KMS-11 (cell line): ENCODE measurements around the gene MAML2.

Experiments
- H2AFZ ChIP-seq: fragments of 200-600 bp; sonication (generic); 2 replicates; pipeline ENCODE4 v1.6.1; 2016; ENCODE audit warnings: antibody characterized with exemption, mixed run types, low read depth
- H3K27ac ChIP-seq: fragments of 200-600 bp; sonication (generic); 2 replicates; pipeline ENCODE4 v1.6.1; 2016; ENCODE audit warnings: mild to moderate bottlenecking, mixed run types
- H3K27me3 ChIP-seq: fragments of 200-600 bp; sonication (generic); 2 replicates; pipeline ENCODE4 v1.6.1; 2017; ENCODE audit warnings: mild to moderate bottlenecking, low read depth, mixed run types, moderate library complexity; ENCODE audit not compliant: insufficient read depth
- H3K36me3 ChIP-seq: fragments of 200-600 bp; sonication (generic); 2 replicates; pipeline ENCODE4 v1.6.1; 2017; ENCODE audit warnings: mild to moderate bottlenecking, mixed run types; ENCODE audit not compliant: insufficient read depth
- H3K4me1 ChIP-seq: fragments of 200-600 bp; sonication (generic); 2 replicates; pipeline ENCODE4 v1.6.1; 2016; ENCODE audit warnings: mild to moderate bottlenecking, low read depth, mixed run types; ENCODE audit not compliant: poor library complexity, severe bottlenecking
- H3K4me2 ChIP-seq: fragments of 200-600 bp; sonication (generic); 2 replicates; pipeline ENCODE4 v1.7.0; 2016; ENCODE audit warnings: mild to moderate bottlenecking, mixed run types
- H3K4me3 ChIP-seq: fragments of 200-600 bp; sonication (generic); IDR thresholded peaks from 2 replicates; pipeline ENCODE4 v1.6.1; 2017; ENCODE audit warnings: low read depth, low read length, mixed read lengths; ENCODE audit not compliant: insufficient read depth
- H3K79me2 ChIP-seq: fragments of 200-600 bp; sonication (generic); 2 replicates; pipeline ENCODE4 v1.6.1; 2016; ENCODE audit warnings: low read depth, mixed run types; ENCODE audit not compliant: insufficient read depth
- H3K9ac ChIP-seq: fragments of 200-600 bp; sonication (generic); 2 replicates; pipeline ENCODE4 v1.6.1; 2016; ENCODE audit warnings: mild to moderate bottlenecking, mixed run types
- H4K20me1 ChIP-seq: fragments of 200-600 bp; sonication (generic); 2 replicates; pipeline ENCODE4 v1.6.1; 2016; ENCODE audit warnings: mild to moderate bottlenecking, mixed run types; ENCODE audit not compliant: insufficient read depth
- CTCF ChIP-seq: fragments of 200-600 bp; sonication (generic); conservative IDR thresholded peaks from 2 replicates; pipeline ENCODE4 v1.6.1; 2017; ENCODE audit warnings: low read depth, mild to moderate bottlenecking, antibody characterized with exemption, low read length, moderate library complexity, mixed read lengths

The MAML2 gene

GRCh38 chr11:96293109-96293508 lies 49.9 kb downstream of the MAML2 start:
- no peak overlapping the region for H2AFZ ChIP-seq
- H3K27ac ChIP-seq: no peak overlapping the region
- H3K79me2 ChIP-seq: no peaks in the 10 kb centered on the region
- no peak overlapping the region for H3K4me2 ChIP-seq
- H3K27me3 ChIP-seq: no peaks in the 10 kb centered on the region
- no peak overlapping the region for H3K9ac ChIP-seq
- H3K4me1 ChIP-seq: peaks cover 11% of the 10 kb centered on the region
- no peak for TF ChIP-seq CTCF
- H4K20me1 ChIP-seq: no peaks in the 10 kb centered on the region
- H3K36me3 ChIP-seq: no peaks in the 10 kb centered on the region
- H3K4me3 ChIP-seq: no peak overlapping the region

GRCh38 chr11:96292291-96293010 lies 50.5 kb downstream of the MAML2 start:
- Histone ChIP-seq H3K36me3 (no peaks in the 10 kb centered on the region), H2AFZ (no peak overlapping the region), H3K4me2 (no peak overlapping the region), H4K20me1 (no peaks in the 10 kb centered on the region), H3K27ac (no peak overlapping the region), H3K4me1 (peaks cover 18% of the 10 kb centered on the region), H3K9ac (no peak overlapping the region), H3K4me3 (no peak overlapping the region), H3K79me2 (no peaks in the 10 kb centered on the region), H3K27me3 (no peaks in the 10 kb centered on the region)
- no peak for TF ChIP-seq CTCF

GRCh38 chr11:96290631-96291030 lies 52.4 kb downstream of the MAML2 start:
- no peak overlapping the region for H3K27ac ChIP-seq
- H3K36me3 ChIP-seq: no peaks in the 10 kb centered on the region
- H3K4me2 ChIP-seq: no peak overlapping the region
- no peak for TF ChIP-seq CTCF
- H3K9ac ChIP-seq: no peak overlapping the region
- no peak overlapping the region for H2AFZ ChIP-seq
- H4K20me1 ChIP-seq: no peaks in the 10 kb centered on the region
- H3K27me3 ChIP-seq: no peaks in the 10 kb centered on the region
- no peak overlapping the region for H3K4me3 ChIP-seq
- peaks cover 18% of the 10 kb centered on the region for H3K4me1 ChIP-seq
- no peaks in the 10 kb centered on the region for H3K79me2 ChIP-seq

GRCh38 chr11:96290031-96290430 lies 53.0 kb downstream of the MAML2 start:
- Histone ChIP-seq H2AFZ (no peak overlapping the region), H3K4me2 (no peak overlapping the region), H3K79me2 (no peaks in the 10 kb centered on the region), H4K20me1 (no peaks in the 10 kb centered on the region), H3K4me1 (peaks cover 18% of the 10 kb centered on the region), H3K27ac (no peak overlapping the region), H3K9ac (no peak overlapping the region), H3K36me3 (no peaks in the 10 kb centered on the region), H3K27me3 (no peaks in the 10 kb centered on the region), H3K4me3 (no peak overlapping the region)
- no peak for TF ChIP-seq CTCF
